Measurements from ENCODE around the gene KIAA0930. TPM values are rescaled to one million over a fixed set of nuclear protein-coding genes. Genes with fewer than 3 reads are reported as not detected.

Gene KIAA0930
- total and polyA plus RNA-seq, 7 donors: 13.2 to 51.1 (median 23.4) TPM

GRCh38 chr22:45199723-45200122 is 41.0 kb downstream of the KIAA0930 start:
- Histone ChIP-seq H3K27ac (no peak overlapping the region), H3K27me3 (ENCODE audit: insufficient read depth in 3 of 3, low read length in 2 of 3) (no peaks in the 10 kb centered on the region), H3K36me3 (ENCODE audit: insufficient read depth in 1 of 2, low read depth in 1 of 2) (peaks cover 0 to 80% of the 10 kb centered on the region in 2 donors), H3K4me3 (no peak overlapping the region), H3K9me3 (no peaks in the 10 kb centered on the region), H3K4me1 (no peaks in the 10 kb centered on the region)
- WGBS, 3 donors: 93 to 96% (median 96%) methylated on average over 16 of the region's 16 CpGs
- ATAC-seq (no peak), DNase-seq (peak in 1 of 2 donors; percentile 35)
- intact Hi-C loops (cut with DNase I): no loop called here
- TF ChIP-seq, protein P1, sequence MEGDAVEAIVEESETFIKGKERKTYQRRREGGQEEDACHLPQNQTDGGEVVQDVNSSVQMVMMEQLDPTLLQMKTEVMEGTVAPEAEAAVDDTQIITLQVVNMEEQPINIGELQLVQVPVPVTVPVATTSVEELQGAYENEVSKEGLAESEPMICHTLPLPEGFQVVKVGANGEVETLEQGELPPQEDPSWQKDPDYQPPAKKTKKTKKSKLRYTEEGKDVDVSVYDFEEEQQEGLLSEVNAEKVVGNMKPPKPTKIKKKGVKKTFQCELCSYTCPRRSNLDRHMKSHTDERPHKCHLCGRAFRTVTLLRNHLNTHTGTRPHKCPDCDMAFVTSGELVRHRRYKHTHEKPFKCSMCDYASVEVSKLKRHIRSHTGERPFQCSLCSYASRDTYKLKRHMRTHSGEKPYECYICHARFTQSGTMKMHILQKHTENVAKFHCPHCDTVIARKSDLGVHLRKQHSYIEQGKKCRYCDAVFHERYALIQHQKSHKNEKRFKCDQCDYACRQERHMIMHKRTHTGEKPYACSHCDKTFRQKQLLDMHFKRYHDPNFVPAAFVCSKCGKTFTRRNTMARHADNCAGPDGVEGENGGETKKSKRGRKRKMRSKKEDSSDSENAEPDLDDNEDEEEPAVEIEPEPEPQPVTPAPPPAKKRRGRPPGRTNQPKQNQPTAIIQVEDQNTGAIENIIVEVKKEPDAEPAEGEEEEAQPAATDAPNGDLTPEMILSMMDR (IDR thresholded peaks at IDR 0.05): no peak

DNA sequence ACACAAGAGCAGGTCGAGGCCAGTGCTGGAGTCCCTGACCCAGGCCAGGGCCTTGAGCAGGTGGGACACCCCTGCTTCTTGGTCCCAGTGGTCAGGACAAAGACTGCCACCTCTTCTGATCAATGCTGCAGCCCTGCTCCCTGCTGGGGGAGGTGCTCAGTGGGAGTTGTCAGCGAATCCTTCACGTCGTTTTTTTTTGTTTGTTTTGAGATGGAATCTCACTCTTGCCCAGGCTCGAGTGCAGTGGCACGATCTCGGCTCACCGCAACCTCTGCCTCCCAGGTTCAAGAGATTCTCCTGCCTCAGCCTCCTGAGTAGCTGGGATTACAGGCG is 42.3 kb downstream of the KIAA0930 start:
- 78 to 81% (median 80%) methylated on average over 8 to 9 of the region's 9 CpGs for WGBS, 3 donors
- Histone ChIP-seq H3K27me3 (ENCODE audit: insufficient read depth in 3 of 3, low read length in 2 of 3) (no peaks in the 10 kb centered on the region), H3K4me3 (no peak overlapping the region), H3K9me3 (no peaks in the 10 kb centered on the region), H3K4me1 (no peaks in the 10 kb centered on the region), H3K36me3 (ENCODE audit: insufficient read depth in 1 of 2, low read depth in 1 of 2) (peaks cover 0 to 67% of the 10 kb centered on the region in 2 donors), H3K27ac (no peak overlapping the region)
- TF ChIP-seq, protein P1 (IDR thresholded peaks at IDR 0.05): no peak
- DNase-seq (no peak), ATAC-seq (no peak)
- intact Hi-C loops (cut with DNase I): no loop called here

DNA sequence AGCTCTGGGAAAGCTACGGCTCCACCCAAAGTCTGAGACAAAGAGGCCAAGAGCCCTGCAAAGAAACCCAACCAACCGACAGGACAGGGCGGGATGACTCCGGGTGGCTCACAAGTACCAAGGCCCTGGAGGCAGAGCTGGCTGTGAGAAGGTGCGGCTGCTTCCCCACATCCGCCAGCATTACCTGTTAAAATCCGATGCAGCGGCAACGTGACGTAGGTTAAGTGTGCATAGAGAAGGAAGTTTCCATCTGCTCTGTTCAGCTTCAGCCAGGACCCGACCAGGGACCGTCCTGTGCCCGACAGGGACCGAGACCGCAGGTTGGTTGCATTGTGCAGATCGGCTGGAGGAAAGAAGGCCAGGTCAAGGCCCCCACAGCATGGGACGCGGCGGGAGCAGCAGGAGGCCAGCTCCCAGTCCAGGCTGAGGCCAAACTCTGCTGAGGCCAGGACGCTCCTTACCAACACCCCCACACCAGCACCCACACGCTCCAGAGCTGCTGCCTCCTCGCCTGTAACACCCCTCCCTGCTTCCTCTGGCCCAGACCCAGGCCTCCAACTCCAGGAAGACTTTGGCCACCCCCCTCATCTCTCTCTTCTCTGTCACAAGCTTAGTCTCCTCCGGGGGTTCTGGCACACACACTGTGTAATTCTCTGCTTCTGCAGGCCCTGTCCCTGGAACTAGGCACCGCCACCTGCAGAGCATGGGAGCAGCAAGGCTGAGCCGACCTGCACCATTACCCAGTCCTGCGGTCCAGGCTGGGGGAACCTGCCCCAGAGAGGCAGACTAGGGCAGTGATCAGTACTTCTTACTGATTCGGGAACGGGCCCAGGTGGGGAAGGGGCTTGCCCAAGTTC is 42.9 kb downstream of the KIAA0930 start:
- TF ChIP-seq, protein P1 (IDR thresholded peaks at IDR 0.05): no peak
- Histone ChIP-seq H3K4me3 (no peak overlapping the region), H3K27ac (no peak overlapping the region), H3K27me3 (ENCODE audit: insufficient read depth in 3 of 3, low read length in 2 of 3) (no peaks in the 10 kb centered on the region), H3K4me1 (no peaks in the 10 kb centered on the region), H3K36me3 (ENCODE audit: insufficient read depth in 1 of 2, low read depth in 1 of 2) (peaks cover 0 to 61% of the 10 kb centered on the region in 2 donors), H3K9me3 (no peaks in the 10 kb centered on the region)
- DNase-seq (peak in 1 of 2 donors; percentile 41), ATAC-seq (no peak)
- intact Hi-C loops (cut with DNase I): no loop called here
- 88 to 95% (median 89%) methylated on average over 28 of the region's 28 CpGs for WGBS, 3 donors

- intact Hi-C loops (cut with DNase I): no loop called here
- no peak overlapping the region for H3K27ac ChIP-seq
- no peak overlapping the region for H3K4me3 ChIP-seq
- DNase-seq (peak in 1 of 2 donors; percentile 47), ATAC-seq (peak in 1 of 4 donors; percentile 23)
- H3K9me3 ChIP-seq: no peaks in the 10 kb centered on the region
- TF ChIP-seq, protein P1 (IDR thresholded peaks at IDR 0.05): no peak
- no peaks in the 10 kb centered on the region for H3K4me1 ChIP-seq
- WGBS, 3 donors: 88 to 91% (median 89%) methylated on average over 30 to 34 of the region's 34 CpGs
- peaks cover 0 to 53% of the 10 kb centered on the region in 2 donors for H3K36me3 ChIP-seq (ENCODE audit: insufficient read depth in 1 of 2, low read depth in 1 of 2)
- H3K27me3 ChIP-seq (ENCODE audit: insufficient read depth in 3 of 3, low read length in 2 of 3): no peaks in the 10 kb centered on the region
Observed at GRCh38 chr22:45196926-45197605, 43.6 kb downstream of the KIAA0930 start.

Data from psoas muscle (tissue), 8 donors.